Stimulated activated CD4-positive, alpha-beta T cell treated with anti-CD3 and anti-CD28 coated beads, Interleukin-4, amount 100 ng/mL, for 4 hours (primary cell): ENCODE results near the gene ATP7B.
"Not testable (repeated sequence)": the region's sequence is repeated elsewhere in the genome, so short reads cannot be mapped to it uniquely, and the experiment has no call there.

Experiments used
- DNase-seq, 2 experiments: peaks; one replicate each; pipeline ENCODE4 v3.0.0-alpha.2; 2020

Gene ATP7B

GRCh38 chr13:51920267-51920666 is 91.0 kb downstream of the ATP7B start:
- no peak for DNase-seq

DNA sequence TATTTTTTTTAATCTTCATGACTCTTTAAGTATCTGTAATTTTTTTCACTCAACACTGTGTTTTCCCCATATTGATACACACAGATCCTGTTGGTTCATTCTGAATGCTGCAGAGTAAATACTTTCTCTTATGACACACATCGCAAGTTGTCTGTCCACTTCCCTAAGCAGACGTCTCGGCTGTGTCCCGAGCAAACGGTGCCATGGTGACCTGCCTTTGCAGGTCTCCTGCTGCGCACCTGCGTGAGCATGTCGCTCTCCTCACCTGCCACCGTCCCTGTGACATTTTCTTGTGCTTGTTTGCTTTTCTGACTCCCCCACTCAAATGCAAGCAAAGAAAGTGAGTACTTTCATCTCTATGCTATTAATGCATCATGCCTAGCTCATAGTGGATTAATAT is 91.7 kb downstream of the ATP7B start:
- DNase-seq, result no peak

GRCh38 chr13:51916962-51917361 is 94.3 kb downstream of the ATP7B start:
- no peak for DNase-seq

GRCh38 chr13:51916051-51916818 is 95.0 kb downstream of the ATP7B start:
- DNase-seq, result no peak

GRCh38 chr13:51914137-51914493 is 97.1 kb downstream of the ATP7B start:
- DNase-seq, result no peak

- no peak for DNase-seq
Measured at GRCh38 chr13:51913421-51914136, 97.7 kb downstream of the ATP7B start.

DNA sequence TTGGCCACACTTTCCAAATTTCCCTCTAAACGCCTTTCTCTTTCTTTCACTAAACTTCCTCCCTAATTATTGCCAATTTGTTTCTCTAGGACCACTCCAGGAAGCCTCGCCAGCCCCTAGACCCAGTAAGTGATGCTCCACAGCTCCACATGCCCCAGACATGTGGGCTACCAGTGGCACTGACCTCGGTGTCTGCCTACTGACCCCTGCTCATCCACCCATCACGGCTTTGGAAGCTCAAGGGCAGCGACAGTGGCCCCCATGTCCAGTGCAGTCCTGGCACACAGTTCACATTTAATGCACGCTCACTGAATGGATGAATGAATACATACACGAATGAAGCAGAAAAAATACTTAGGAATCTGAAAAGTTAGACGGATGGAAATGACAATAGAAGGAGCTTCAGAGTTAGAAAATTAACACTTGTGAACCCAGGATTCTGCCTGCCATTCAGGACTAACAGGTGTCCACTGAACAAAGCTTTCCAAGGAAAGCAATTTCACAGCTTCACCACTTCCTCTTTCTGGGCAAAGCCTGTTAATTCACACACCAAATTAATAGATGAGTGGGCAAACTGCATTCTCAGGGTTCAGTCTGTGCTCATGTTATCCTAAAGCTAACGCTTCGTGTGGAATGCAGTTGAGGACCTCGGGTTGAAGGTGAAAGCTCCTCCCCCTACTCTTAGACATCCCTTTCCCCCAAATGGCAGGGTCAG is 98.6 kb downstream of the ATP7B start:
- DNase-seq, result no peak

- no peak for DNase-seq
Measured at GRCh38 chr13:51912091-51912490, 99.2 kb downstream of the ATP7B start.

DNA sequence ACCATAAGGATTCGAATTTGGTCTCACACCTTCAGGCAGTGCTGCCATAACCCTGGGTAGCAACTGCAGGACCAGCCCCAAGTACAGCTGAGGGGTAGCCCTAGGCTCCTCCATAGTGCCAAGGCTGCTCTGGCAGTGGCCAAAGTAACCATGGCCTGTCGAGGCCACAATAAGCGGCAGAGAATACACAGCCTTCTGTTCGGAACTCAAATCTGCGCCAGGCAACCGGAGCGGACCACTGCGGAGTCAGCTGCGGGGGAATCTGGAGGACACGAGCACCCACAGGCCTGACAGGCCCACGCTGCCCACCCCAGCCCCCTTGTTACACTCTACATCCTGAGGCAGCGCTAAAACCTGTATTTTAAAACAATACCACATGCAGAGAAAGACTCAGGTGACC is 100.7 kb downstream of the ATP7B start:
- DNase-seq, result no peak

DNA sequence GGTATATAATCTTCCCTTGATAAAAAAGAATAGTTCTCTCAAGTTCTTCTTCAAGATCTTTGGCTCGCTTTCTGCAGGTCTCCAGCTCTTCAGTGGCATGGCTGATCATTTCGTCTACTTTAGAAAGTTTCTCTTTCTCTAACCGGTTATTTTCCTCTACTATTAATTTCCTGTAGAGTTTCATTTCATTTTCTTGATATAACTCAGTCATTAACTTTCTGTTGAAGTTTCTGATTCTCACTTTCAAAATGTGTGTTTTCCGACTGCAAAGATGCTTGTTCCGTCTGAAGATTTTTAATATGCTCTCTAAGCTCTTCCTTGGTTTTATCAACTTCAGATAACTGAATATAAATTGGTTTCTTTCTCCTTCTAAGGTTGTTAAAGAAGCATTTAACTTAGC is 102.0 kb downstream of the ATP7B start:
- DNase-seq, result not testable (repeated sequence)

GRCh38 chr13:51907040-51907732 is 104.1 kb downstream of the ATP7B start:
- no peak for DNase-seq

DNA sequence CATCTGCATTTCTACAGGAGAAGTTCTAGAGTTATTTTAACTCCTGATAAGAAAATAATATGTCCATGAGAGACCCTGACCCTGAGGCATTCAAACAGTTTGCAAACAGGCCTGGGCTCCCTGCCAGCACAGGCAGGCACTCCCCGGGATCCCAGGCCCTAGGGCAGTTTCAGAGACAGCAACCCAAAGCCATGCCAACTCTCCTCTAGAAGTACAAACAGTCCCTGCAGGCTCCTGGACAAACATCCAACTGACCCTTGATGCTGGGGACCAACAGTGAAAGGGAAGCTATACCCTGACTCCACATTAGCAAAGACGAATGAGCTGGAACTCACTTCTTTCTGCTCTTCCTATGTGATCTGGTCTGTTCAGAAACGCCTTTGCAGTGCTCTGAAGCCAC is 104.7 kb downstream of the ATP7B start:
- DNase-seq, result no peak

- DNase-seq, result no peak
Measured at GRCh38 chr13:51905787-51906186, 105.5 kb downstream of the ATP7B start.

- DNase-seq, result no peak
Measured at GRCh38 chr13:51902776-51903175, 108.5 kb downstream of the ATP7B start.

DNA sequence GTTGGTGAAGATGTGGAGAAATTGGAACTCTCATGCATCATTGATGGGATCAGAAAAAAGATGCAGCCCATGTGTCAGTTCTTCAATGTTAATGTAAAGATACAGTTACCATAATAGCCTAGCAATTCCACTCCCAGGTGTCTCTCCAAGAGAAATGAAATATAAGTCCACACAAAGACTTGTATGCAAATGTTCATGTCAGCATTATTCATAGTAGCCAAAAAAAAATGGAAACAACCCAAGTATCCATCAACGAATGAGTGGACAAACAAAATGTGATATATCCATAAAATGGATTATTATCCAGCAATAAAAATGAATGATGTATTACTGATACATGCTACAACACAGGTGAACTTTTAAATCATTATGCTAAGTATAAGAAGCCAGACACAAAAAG is 110.8 kb downstream of the ATP7B start:
- DNase-seq, result no peak

DNA sequence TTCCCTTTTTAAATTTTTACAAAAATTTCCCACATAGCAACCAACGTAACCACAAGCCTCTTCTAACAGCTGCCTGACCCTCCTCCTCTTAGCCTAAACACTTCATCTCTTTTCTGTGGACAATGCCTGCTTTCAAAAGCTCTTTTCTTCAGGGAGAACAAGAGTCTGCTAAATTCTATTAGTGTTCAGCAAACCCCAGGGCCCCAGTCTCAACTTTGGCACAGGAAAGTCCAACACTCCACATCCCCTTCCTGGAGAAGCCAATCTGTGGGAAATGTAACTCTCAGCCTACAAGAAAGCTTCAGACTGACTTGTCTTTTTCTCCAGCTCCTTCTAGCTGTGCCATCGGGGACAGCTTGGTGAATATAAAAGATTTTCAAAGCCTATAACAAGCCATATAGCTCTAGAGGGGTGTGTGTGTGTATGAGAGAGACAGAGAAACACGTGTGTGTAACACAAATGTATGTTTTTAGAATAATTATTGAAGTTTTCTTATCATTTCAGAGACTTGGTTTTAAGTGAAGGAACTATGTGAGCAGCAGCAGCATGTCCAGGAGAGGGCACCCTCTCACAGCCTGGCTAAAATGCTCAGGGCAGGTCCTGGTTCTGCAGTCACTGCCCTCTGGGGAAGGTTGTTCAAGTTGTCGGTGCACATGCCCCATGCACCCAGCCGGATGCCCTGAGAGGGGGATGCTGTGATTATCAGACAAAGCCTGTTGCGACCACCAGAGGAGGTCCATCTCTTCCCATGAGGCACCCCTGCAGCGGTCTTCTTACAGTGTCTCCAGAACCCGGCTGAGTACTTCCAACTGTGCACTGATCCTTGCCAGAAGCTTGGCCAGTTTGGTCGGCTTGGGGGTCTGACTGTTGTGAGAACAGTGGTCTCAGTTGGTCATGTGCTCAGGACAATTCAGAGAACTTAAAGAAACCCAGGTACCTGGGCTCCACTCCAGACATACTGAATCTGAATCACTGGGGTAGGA is 115.1 kb downstream of the ATP7B start:
- DNase-seq, result peak in 1 of 2 experiments; percentile 34

- no peak for DNase-seq
Measured at GRCh38 chr13:51894239-51894638, 117.0 kb downstream of the ATP7B start.

GRCh38 chr13:51892657-51893056 is 118.6 kb downstream of the ATP7B start:
- DNase-seq, result no peak

GRCh38 chr13:51887468-51887867 is 123.8 kb downstream of the ATP7B start:
- DNase-seq, result no peak

DNA sequence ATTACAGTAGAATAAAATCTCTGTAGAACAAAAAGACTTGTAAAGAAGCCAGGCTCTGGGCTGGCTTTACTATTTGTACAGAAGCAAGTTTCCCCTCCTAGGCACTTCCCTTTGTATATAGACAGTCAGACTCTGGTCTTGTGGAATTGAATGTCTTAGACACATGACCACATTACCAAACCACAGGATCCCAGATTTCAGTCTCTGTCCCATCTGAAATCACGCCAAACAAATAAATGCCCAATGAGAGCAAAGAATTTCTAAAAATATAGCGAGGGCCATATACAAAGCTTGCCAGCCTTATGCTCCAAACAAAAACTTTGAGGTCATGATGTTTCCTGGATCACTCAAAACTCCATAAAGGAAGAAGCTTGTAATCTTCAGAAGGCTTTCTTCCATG is 125.6 kb downstream of the ATP7B start:
- no peak for DNase-seq

DNA sequence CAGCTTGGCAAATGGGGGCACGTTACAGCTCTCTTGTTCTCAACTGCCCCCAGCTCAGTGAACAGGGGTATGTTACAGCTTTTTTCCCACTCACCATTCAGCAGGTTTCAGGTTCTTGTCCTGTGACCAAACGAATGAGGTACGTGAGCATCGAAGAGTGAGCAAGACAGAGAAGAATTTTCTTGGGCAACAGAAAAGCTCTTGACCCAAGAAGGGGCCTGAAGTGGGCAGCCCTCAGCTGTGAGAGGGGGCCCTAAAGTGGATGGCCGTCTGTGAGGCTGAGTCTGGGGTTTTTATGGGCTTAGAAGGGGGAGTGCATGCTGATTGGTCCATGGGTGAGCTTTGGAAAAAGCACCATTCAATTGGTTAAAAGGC is 128.0 kb downstream of the ATP7B start:
- no peak for DNase-seq
